Measurements from ENCODE around the gene CD6.

DNA sequence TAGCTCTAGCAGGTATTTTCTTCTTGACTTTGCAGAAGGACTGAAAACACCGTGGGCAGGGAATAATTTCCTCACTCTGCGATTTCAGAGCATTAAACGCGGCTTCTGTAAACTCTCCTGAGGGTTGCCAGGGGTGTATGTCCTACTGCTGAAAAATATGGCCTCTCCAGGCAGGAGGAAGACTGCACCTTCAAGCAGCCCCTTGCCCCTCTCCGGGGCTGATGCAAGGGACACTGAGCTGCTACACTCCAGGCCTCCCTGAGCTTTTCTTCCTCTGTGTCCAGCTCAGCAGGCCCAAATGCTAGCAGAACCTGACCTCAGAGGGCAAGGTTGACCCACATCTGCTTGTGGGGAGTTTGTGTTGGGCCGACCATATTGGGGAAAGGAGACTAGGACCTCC is 2.2 kb downstream of the CD6 start:
- TF ChIP-seq, protein P1, sequence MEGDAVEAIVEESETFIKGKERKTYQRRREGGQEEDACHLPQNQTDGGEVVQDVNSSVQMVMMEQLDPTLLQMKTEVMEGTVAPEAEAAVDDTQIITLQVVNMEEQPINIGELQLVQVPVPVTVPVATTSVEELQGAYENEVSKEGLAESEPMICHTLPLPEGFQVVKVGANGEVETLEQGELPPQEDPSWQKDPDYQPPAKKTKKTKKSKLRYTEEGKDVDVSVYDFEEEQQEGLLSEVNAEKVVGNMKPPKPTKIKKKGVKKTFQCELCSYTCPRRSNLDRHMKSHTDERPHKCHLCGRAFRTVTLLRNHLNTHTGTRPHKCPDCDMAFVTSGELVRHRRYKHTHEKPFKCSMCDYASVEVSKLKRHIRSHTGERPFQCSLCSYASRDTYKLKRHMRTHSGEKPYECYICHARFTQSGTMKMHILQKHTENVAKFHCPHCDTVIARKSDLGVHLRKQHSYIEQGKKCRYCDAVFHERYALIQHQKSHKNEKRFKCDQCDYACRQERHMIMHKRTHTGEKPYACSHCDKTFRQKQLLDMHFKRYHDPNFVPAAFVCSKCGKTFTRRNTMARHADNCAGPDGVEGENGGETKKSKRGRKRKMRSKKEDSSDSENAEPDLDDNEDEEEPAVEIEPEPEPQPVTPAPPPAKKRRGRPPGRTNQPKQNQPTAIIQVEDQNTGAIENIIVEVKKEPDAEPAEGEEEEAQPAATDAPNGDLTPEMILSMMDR (IDR thresholded peaks at IDR 0.05): no peak
- TF ChIP-seq POLR2A (IDR thresholded peaks at IDR 0.05): no peak

All from stomach (tissue), 4 donors.